ENCODE measurements around the gene NID2.

Gene NID2

DNA sequence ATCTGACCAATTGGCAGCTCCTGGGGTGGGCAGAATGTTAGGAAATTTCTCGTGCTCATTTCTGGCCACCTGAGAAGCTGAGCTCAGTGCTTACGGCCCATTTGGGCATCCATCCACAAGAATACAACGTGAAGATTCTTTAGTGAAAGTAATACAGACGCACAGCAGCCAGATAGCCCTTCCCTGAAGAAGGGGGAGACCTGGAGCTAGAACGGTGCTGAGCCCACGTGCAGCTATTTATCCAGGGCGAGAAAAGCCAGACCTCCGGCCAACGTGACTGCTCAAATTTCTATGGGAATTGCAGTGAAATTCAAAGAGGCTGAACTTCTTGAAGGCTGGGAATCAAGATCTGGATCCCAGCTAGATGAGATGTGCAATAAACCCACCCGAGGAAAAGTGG is 20.7 kb downstream of the NID2 start:
- Histone ChIP-seq H3K4me3 (ENCODE audit: low read length) (no peak overlapping the region), H3K9me3 (ENCODE audit: insufficient read depth, low read length) (no peaks in the 10 kb centered on the region), H3K9ac (ENCODE audit: low read length) (no peak overlapping the region), H4K20me1 (ENCODE audit: insufficient read depth, low read length) (no peaks in the 10 kb centered on the region), H3K27ac (ENCODE audit: low read length) (no peak overlapping the region), H3K4me2 (ENCODE audit: low read length) (no peak overlapping the region), H2AFZ (ENCODE audit: low read depth, low read length) (no peak overlapping the region), H3K4me1 (ENCODE audit: low read length) (0 out of 2 replicates have a peak, but pooled peaks cover 2% of the 10 kb centered on the region), H3K36me3 (replicated peaks; ENCODE audit: low read depth, low read length) (no peaks in the 10 kb centered on the region), H3K79me2 (ENCODE audit: low read length) (no peaks in the 10 kb centered on the region), H3K27me3 (ENCODE audit: low read depth, low read length) (peaks cover 19% of the 10 kb centered on the region)
- TF ChIP-seq, protein P1, sequence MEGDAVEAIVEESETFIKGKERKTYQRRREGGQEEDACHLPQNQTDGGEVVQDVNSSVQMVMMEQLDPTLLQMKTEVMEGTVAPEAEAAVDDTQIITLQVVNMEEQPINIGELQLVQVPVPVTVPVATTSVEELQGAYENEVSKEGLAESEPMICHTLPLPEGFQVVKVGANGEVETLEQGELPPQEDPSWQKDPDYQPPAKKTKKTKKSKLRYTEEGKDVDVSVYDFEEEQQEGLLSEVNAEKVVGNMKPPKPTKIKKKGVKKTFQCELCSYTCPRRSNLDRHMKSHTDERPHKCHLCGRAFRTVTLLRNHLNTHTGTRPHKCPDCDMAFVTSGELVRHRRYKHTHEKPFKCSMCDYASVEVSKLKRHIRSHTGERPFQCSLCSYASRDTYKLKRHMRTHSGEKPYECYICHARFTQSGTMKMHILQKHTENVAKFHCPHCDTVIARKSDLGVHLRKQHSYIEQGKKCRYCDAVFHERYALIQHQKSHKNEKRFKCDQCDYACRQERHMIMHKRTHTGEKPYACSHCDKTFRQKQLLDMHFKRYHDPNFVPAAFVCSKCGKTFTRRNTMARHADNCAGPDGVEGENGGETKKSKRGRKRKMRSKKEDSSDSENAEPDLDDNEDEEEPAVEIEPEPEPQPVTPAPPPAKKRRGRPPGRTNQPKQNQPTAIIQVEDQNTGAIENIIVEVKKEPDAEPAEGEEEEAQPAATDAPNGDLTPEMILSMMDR (IDR thresholded peaks at IDR 0.05; ENCODE audit: low read depth, low read length) = no peak
- TF ChIP-seq EZH2phosphoT487 (IDR thresholded peaks at IDR 0.05; ENCODE audit: low read depth) = no peak

DNA sequence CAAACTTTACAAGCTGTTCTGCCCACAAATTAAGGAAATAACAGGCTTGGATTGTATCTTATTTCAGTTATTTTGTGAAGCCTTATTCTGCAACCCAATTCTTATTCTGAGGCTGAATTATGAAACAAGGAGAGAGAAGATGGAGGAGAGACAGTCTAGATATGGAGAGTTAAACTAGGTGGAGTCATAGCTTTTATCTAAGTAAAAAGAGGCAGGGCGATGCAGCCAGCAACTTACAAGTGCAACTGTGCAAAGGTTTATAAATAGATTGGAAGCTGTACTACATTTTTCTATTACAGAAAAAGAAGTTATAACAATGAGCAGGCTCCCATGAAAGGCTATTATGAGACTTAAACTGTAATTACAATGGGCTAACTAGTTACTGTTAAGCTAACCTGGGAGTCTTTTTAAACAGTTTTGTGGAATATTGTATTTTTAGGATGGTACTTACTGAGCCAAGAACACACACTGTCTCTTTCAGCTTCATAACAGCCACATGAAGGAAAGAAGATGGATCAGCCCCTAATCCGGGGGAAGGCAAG is 22.4 kb downstream of the NID2 start:
- no peaks in the 10 kb centered on the region for H3K79me2 ChIP-seq (ENCODE audit: low read length)

DNA sequence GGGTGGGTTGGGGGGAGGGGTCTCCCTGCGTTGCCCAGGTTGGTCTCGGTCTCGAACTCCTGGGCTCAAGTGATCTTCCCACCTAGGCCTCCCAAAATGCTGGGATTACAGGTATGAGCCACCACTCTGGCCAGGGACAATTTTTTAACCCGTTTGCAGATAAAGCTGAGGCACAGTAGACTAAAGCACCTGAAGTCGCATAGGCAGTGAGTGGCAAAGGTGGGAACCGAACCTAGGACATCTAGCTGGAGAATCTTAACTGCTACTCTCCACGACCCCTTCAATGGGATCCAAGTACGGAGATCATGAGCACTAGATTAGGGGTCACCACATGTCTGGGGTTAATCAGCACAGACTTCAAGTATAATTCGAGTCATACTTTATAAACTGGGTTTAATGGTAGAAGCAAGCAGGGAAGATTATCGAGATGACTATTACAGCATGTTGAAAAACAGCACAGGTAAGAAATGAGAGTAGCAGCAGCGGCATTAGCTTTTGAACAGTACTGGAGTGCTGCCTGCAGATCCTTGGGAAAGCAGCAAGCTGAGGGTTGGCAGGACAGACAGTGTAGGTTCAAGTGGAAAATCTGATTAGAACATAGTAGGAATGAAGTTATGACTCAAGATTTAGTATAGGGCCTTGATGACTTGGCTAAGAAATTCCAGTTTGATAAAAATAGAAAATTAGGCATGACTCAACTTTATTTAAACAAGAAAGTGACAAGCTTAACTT is 23.9 kb downstream of the NID2 start:
- H3K4me1 ChIP-seq (ENCODE audit: low read length) = 0 out of 2 replicates have a peak, but pooled peaks cover 2% of the 10 kb centered on the region

More for the DNA sequence above, 22.4 kb downstream of the NID2 start:
- no peak overlapping the region for H3K27ac ChIP-seq (ENCODE audit: low read length)
- H3K36me3 ChIP-seq (replicated peaks; ENCODE audit: low read depth, low read length) = no peaks in the 10 kb centered on the region
- no peak overlapping the region for H3K9ac ChIP-seq (ENCODE audit: low read length)
- TF ChIP-seq, protein P1 (IDR thresholded peaks at IDR 0.05; ENCODE audit: low read depth, low read length) = no peak
- TF ChIP-seq EZH2phosphoT487 (IDR thresholded peaks at IDR 0.05; ENCODE audit: low read depth) = no peak
- no peaks in the 10 kb centered on the region for H3K9me3 ChIP-seq (ENCODE audit: insufficient read depth, low read length)
- no peak overlapping the region for H2AFZ ChIP-seq (ENCODE audit: low read depth, low read length)
- H3K4me2 ChIP-seq (ENCODE audit: low read length) = no peak overlapping the region
- H4K20me1 ChIP-seq (ENCODE audit: insufficient read depth, low read length) = no peaks in the 10 kb centered on the region
- H3K4me3 ChIP-seq (ENCODE audit: low read length) = no peak overlapping the region
- 0 out of 2 replicates have a peak, but pooled peaks cover 2% of the 10 kb centered on the region for H3K4me1 ChIP-seq (ENCODE audit: low read length)
- peaks cover 16% of the 10 kb centered on the region for H3K27me3 ChIP-seq (ENCODE audit: low read depth, low read length)

DNA sequence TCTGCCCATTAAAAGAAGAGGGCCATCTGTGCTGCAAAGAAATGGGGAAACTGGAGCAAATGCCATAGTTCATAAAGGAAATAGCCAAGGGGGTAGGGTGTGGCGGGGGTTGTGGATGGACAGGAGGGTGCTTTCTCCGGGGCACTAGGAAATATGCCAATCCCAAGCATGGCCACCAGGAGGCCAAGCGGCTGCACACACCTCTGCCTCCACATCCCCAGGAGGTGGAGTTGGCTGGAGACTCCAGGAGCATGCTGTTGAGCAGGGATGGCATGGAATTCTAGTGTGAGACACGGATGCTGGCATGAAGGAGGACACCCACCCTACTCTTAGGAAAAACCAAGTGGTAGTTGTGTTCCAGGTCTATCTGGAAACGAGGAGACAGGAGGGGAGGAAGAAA is 25.2 kb downstream of the NID2 start:
- no peak for TF ChIP-seq EZH2phosphoT487 (IDR thresholded peaks at IDR 0.05; ENCODE audit: low read depth)
- TF ChIP-seq, protein P1 (IDR thresholded peaks at IDR 0.05; ENCODE audit: low read depth, low read length) = peak; percentile 54
- Histone ChIP-seq H2AFZ (ENCODE audit: low read depth, low read length) (no peak overlapping the region), H3K36me3 (replicated peaks; ENCODE audit: low read depth, low read length) (no peaks in the 10 kb centered on the region), H3K27me3 (ENCODE audit: low read depth, low read length) (peaks cover 15% of the 10 kb centered on the region), H3K79me2 (ENCODE audit: low read length) (no peaks in the 10 kb centered on the region), H3K9ac (ENCODE audit: low read length) (no peak overlapping the region), H3K27ac (ENCODE audit: low read length) (no peak overlapping the region), H3K4me3 (ENCODE audit: low read length) (no peak overlapping the region), H3K4me2 (ENCODE audit: low read length) (no peak overlapping the region), H3K9me3 (ENCODE audit: insufficient read depth, low read length) (no peaks in the 10 kb centered on the region), H3K4me1 (ENCODE audit: low read length) (0 out of 2 replicates have a peak, but pooled peaks cover 2% of the 10 kb centered on the region), H4K20me1 (ENCODE audit: insufficient read depth, low read length) (no peaks in the 10 kb centered on the region)

More for the DNA sequence above, 23.9 kb downstream of the NID2 start:
- TF ChIP-seq EZH2phosphoT487 (IDR thresholded peaks at IDR 0.05; ENCODE audit: low read depth) = no peak
- TF ChIP-seq, protein P1 (IDR thresholded peaks at IDR 0.05; ENCODE audit: low read depth, low read length) = no peak
- H3K27me3 ChIP-seq (ENCODE audit: low read depth, low read length) = peaks cover 15% of the 10 kb centered on the region
- H3K36me3 ChIP-seq (replicated peaks; ENCODE audit: low read depth, low read length) = no peaks in the 10 kb centered on the region
- H3K9ac ChIP-seq (ENCODE audit: low read length) = no peak overlapping the region
- no peaks in the 10 kb centered on the region for H3K79me2 ChIP-seq (ENCODE audit: low read length)
- no peak overlapping the region for H2AFZ ChIP-seq (ENCODE audit: low read depth, low read length)
- no peak overlapping the region for H3K4me3 ChIP-seq (ENCODE audit: low read length)
- no peaks in the 10 kb centered on the region for H3K9me3 ChIP-seq (ENCODE audit: insufficient read depth, low read length)
- no peak overlapping the region for H3K4me2 ChIP-seq (ENCODE audit: low read length)
- H3K27ac ChIP-seq (ENCODE audit: low read length) = no peak overlapping the region
- no peaks in the 10 kb centered on the region for H4K20me1 ChIP-seq (ENCODE audit: insufficient read depth, low read length)
